AG10803 (cell line): ENCODE data around the gene GLS.

Experiments
- DNase-seq: peaks from one replicate; pipeline ENCODE4 v3.0.0; 2010; ENCODE audit warnings: low read depth
- H3K4me3 ChIP-seq: 2 replicates; pipeline ENCODE4 v1.5.1; 2011; ENCODE audit warnings: mild to moderate bottlenecking, low read length, control low read depth
- CTCF ChIP-seq: conservative IDR thresholded peaks from 2 replicates; pipeline ENCODE4 v1.5.1; 2011; ENCODE audit warnings: mild to moderate bottlenecking, low read length, control low read depth, inconsistent platforms

The GLS gene

DNA sequence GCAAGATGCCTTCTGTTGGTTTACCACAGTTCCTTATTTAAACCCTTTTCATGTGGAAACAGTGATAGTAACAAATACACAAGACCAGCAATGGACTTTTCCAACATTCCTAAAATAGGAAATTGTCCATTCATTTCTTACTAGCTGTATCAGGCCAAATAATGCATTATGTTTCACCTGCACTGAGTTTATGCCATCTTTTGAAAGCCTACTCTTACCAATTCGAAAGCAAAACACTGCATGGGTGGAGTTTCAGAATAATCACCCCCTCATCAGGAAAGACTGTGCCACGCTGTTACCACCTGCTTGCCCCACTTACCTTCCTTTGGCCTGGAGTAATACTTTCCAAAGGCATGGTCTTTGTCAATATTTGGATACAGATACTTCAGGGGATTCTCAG, 95.9 kb downstream of the GLS start:
- H3K4me3 ChIP-seq = no peak overlapping the region
- no peak for DNase-seq
- no peak for TF ChIP-seq CTCF

DNA sequence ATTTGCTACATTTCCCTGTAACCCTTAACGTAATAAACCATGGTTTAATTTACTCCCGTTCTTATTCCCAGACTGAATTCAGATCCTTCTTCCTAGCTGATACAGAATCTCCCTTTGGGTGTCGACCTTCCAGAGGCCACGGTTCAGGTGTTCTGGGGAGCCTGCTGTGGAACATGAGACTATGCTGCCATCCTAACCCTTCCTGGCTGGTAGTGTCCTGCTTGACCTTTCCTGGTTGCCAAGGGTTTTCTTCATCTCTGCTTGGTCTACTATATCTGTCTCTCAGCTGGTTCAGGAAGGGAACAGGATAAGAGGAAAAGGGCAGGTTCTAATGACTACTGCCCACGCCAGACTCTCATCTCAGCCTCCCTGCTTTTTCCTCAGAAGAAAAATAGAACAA, 96.9 kb downstream of the GLS start:
- DNase-seq = no peak
- TF ChIP-seq CTCF = no peak
- no peak overlapping the region for H3K4me3 ChIP-seq

- H3K4me3 ChIP-seq = no peak overlapping the region
- peak; percentile 46 for DNase-seq
- TF ChIP-seq CTCF = no peak
Observed at GRCh38 chr2:190978389-190979053, 97.9 kb downstream of the GLS start.

- DNase-seq = no peak
- no peak overlapping the region for H3K4me3 ChIP-seq
- no peak for TF ChIP-seq CTCF
Observed at GRCh38 chr2:190979906-190980629, 99.4 kb downstream of the GLS start.

DNA sequence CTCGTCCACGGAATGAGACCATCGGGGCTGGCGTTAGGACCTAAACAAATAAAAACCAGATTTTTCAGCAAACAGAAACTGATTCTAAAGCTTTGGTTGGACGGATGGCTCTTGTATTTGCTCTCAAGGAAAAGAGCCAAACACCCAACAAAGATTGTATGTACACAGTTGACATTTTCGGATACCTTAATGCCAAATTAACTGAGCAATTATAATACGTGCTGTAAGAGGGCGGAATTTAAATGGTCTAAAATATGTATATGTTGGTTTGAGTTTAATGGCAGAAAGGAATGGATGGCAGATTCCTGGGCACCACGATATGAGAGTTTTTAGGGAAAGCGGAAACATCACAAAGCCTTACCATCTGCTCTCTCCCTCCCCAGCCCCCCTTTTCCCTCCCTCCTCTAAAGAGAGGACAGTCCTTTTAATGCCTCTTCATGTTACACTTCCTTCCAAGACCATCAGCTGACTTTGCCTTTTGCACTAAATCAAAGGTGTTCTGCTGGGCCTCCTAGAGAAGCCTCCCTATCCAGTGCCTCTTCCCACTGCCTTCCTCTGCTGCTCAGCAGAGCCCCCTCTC, 100.1 kb downstream of the GLS start:
- no peak for TF ChIP-seq CTCF
- no peak for DNase-seq
- H3K4me3 ChIP-seq = no peak overlapping the region

GRCh38 chr2:190981333-190981732, 100.7 kb downstream of the GLS start:
- no peak overlapping the region for H3K4me3 ChIP-seq
- TF ChIP-seq CTCF = no peak
- no peak for DNase-seq

DNA sequence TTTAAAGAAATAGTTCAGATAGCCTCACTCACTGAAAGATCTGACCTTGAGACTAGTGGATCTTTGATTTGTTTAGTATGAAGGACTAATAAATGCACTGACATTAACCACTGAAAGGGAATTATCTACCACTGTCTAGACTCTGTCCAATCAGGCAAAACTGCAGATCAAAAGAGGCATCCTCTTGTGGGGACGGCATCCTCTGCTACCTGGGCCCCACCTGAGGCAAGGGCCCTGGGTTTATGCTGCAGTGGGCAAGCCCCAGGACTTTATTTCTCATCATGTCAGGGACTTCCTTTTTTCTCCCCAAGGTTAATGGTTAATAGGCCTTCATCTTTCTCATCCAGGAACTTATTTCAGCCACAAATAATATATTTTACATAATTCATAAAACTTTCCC, 101.1 kb downstream of the GLS start:
- no peak overlapping the region for H3K4me3 ChIP-seq
- TF ChIP-seq CTCF = no peak
- no peak for DNase-seq
